HG03095 (cell line): Measurements from ENCODE around the gene SLC8A2.
"Not testable (repeated sequence)": the region's sequence is repeated elsewhere in the genome, so short reads cannot be mapped to it uniquely, and the experiment has no call there.

Source experiments
- ATAC-seq: cut with Tn5 transposase; IDR thresholded peaks from one replicate; pipeline ENCODE4 v1.9.1; 2021; ENCODE audit warnings: moderate library complexity; ENCODE audit not compliant: unreplicated experiment

The SLC8A2 gene

GRCh38 chr19:47384533-47384932 is 87.2 kb downstream of the SLC8A2 start:
- ATAC-seq = not testable (repeated sequence)

- not testable (repeated sequence) for ATAC-seq
These were observed 87.8 kb downstream of the SLC8A2 start for GRCh38 chr19:47383890-47384289.

- ATAC-seq = no peak
These were observed 89.9 kb downstream of the SLC8A2 start for GRCh38 chr19:47381653-47382279.

- ATAC-seq = no peak
These were observed 90.6 kb downstream of the SLC8A2 start for GRCh38 chr19:47381121-47381520.

GRCh38 chr19:47380559-47380958 is 91.1 kb downstream of the SLC8A2 start:
- no peak for ATAC-seq

- no peak for ATAC-seq
These were observed 92.2 kb downstream of the SLC8A2 start for GRCh38 chr19:47379381-47379938.

- ATAC-seq = no peak
These were observed 93.4 kb downstream of the SLC8A2 start for GRCh38 chr19:47378246-47378645.
